K562 (cell line): Measurements from ENCODE around the gene RUVBL1. TPM values are rescaled to one million over a fixed set of nuclear protein-coding genes. Genes with fewer than 3 reads are reported as not detected.

ENCODE experiments used
- ATAC-seq: fragments of 200-7000 bp; cut with Tn5 transposase; 3 replicates; pipeline ENCODE4 v1.9.1; 2020; ENCODE audit warnings: moderate library complexity
- BruUV-seq: library from RNA; stranded (reverse); fragments of 400-500 nt; replicated peaks from 2 replicates; lab custom pipeline; 2021; lab: Mats Ljungman, UMichigan
- CTCF ChIA-PET: fragments of 300-600 bp; formaldehyde crosslinking; extraction: SDS; loops from one replicate; lab custom pipeline; 2021; ENCODE audit warnings: low intra/inter-chr PET ratio; lab: Yijun Ruan, JAX
- POLR2A ChIA-PET: fragments of 300-600, 350-650 bp; sonication (Branson Sonifier 250); formaldehyde crosslinking; extraction: SDS; loops from one replicate; lab custom pipeline; 2021; ENCODE audit warnings: antibody characterized with exemption, inconsistent platforms; lab: Yijun Ruan, JAX
- DNase-seq, 4 experiments: peaks; one replicate each; pipeline versions ENCODE4 v3.0.0 to v3.0.0-alpha.2; 2011 to 2018; ENCODE audit warnings: low spot score in 3 of 4, mixed read lengths in 3 of 4; ENCODE audit errors: extremely low read depth in 1 of 4
- FAIRE-seq: peaks from 2 replicates; lab custom pipeline; 2011; peaks lifted over from hg19 to GRCh38; lab: Jason Lieb, UNC
- H2AFZ ChIP-seq: 2 replicates; pipeline ENCODE4 v1.6.0; 2011; ENCODE audit warnings: low read depth, low read length, control low read depth, inconsistent platforms
- H3K27ac ChIP-seq: fragments of 200-600 bp; 3 replicates; pipeline ENCODE4 v1.8.0; 2011; ENCODE audit warnings: low read depth, mild to moderate bottlenecking, control low read depth, inconsistent platforms, low read length, moderate library complexity, mixed read lengths; ENCODE audit errors: extremely low read depth
- H3K27me3 ChIP-seq, 2 experiments: fragments of 300-600 bp in 1 of 2; 2 replicates in 1 of 2; 3 replicates in 1 of 2; pipeline versions ENCODE4 v1.6.0 to v1.8.0; 2011; ENCODE audit warnings: inconsistent platforms in 2 of 2, low read length in 2 of 2, mild to moderate bottlenecking in 1 of 2, mixed read lengths in 1 of 2, moderate library complexity in 1 of 2; ENCODE audit not compliant: control insufficient read depth in 2 of 2, insufficient read depth in 2 of 2
- H3K36me3 ChIP-seq: fragments of 300-600 bp; 3 replicates; pipeline ENCODE4 v1.8.0; 2011; ENCODE audit warnings: mild to moderate bottlenecking, low read length, inconsistent platforms; ENCODE audit not compliant: control insufficient read depth, insufficient read depth
- H3K4me1 ChIP-seq, 2 experiments: fragments of 200-600 bp in 1 of 2; replicated peaks in 1 of 2; 2 replicates in 1 of 2; 3 replicates in 1 of 2; pipeline versions ENCODE4 v1.5.1 to v1.8.0; 2011; ENCODE audit warnings: inconsistent platforms in 2 of 2, low read length in 2 of 2, mild to moderate bottlenecking in 1 of 2, mixed read lengths in 1 of 2, moderate library complexity in 1 of 2; ENCODE audit not compliant: control insufficient read depth in 2 of 2, insufficient read depth in 2 of 2
- H3K4me2 ChIP-seq: 2 replicates; pipeline ENCODE4 v1.6.1; 2011; ENCODE audit warnings: low read length, control low read depth, inconsistent platforms, mixed read lengths; ENCODE audit not compliant: insufficient read depth
- H3K4me3 ChIP-seq: fragments of 200-600 bp; sonication (generic), shearing (Covaris generic); 2 replicates; pipeline ENCODE4 v1.5.1; 2016; ENCODE audit warnings: control low read depth, inconsistent platforms
- H3K79me2 ChIP-seq: fragments of 200-600 bp; 3 replicates; pipeline ENCODE4 v1.8.0; 2011; ENCODE audit warnings: low read length, inconsistent platforms; ENCODE audit not compliant: control insufficient read depth, insufficient read depth
- H3K9ac ChIP-seq, 2 experiments: 2 replicates each; pipeline versions ENCODE4 v1.6.0 to v1.6.1; 2011; ENCODE audit warnings: low read depth in 2 of 2, low read length in 2 of 2, control low read depth in 1 of 2, inconsistent platforms in 1 of 2, mild to moderate bottlenecking in 1 of 2, mixed read lengths in 1 of 2; ENCODE audit not compliant: insufficient read depth in 1 of 2
- H3K9me1 ChIP-seq: one replicate; pipeline ENCODE4 v1.6.0; 2011; ENCODE audit warnings: inconsistent platforms, mild to moderate bottlenecking, low read length, moderate library complexity; ENCODE audit not compliant: control insufficient read depth, insufficient read depth
- H3K9me3 ChIP-seq: replicated peaks from 2 replicates; pipeline ENCODE4 v1.5.1; 2011; ENCODE audit warnings: low read depth, low read length, inconsistent platforms; ENCODE audit not compliant: control insufficient read depth, insufficient read depth
- H4K20me1 ChIP-seq: replicated peaks from 2 replicates; pipeline ENCODE4 v1.6.1; 2011; ENCODE audit warnings: low read length, inconsistent platforms, mixed read lengths; ENCODE audit not compliant: control insufficient read depth, insufficient read depth
- BMI1 ChIP-seq: fragments of 150-350 bp; IDR thresholded peaks from 2 replicates; pipeline ENCODE4 v1.6.1; 2014; ENCODE audit warnings: low read length
- EP400 ChIP-seq: fragments of 450-650 bp; IDR thresholded peaks from 2 replicates; pipeline ENCODE4 v1.6.1; 2017; ENCODE audit warnings: antibody characterized with exemption, mild to moderate bottlenecking, moderate library complexity
- GTF2F1 ChIP-seq: IDR thresholded peaks from 2 replicates; pipeline ENCODE4 v1.6.1; 2011; ENCODE audit warnings: low read depth, low read length, improper control_type of control experiment
- HMG20B ChIP-seq: fragments of 250-450 bp; sonication (Bioruptor Pico); IDR thresholded peaks from 2 replicates; pipeline ENCODE4 v1.5.0; 2021; ENCODE audit warnings: mild to moderate bottlenecking
- MYBL2 ChIP-seq, 2 experiments: fragments of 450-650 bp in 1 of 2; sonication (generic) in 1 of 2; formaldehyde crosslinking in 1 of 2; IDR thresholded peaks; 2 replicates each; pipeline versions ENCODE4 v1.6.1 to v1.8.1; 2017 to 2022; ENCODE audit warnings: borderline replicate concordance in 1 of 2, inconsistent platforms in 1 of 2, low read depth in 1 of 2, mild to moderate bottlenecking in 1 of 2, missing genetic modification reagents in 1 of 2, moderate library complexity in 1 of 2
- NCOA1 ChIP-seq: fragments of 450-650 bp; IDR thresholded peaks from 2 replicates; pipeline ENCODE4 v1.6.1; 2016; ENCODE audit warnings: low read depth
- NCOA2 ChIP-seq, 2 experiments: fragments of 450-650 bp; IDR thresholded peaks; 2 replicates each; pipeline ENCODE4 v1.6.1; 2018; ENCODE audit warnings: mild to moderate bottlenecking in 2 of 2, moderate library complexity in 1 of 2; ENCODE audit not compliant: partially characterized antibody in 2 of 2
- NCOA4 ChIP-seq: fragments of 450-650 bp; IDR thresholded peaks from 2 replicates; pipeline ENCODE4 v1.6.1; 2018; ENCODE audit warnings: mild to moderate bottlenecking; ENCODE audit not compliant: partially characterized antibody
- NRF1 ChIP-seq, 2 experiments: fragments of 450-650 bp; IDR thresholded peaks in 1 of 2; conservative IDR thresholded peaks in 1 of 2; 2 replicates each; pipeline ENCODE4 v1.6.1; 2014; ENCODE audit warnings: mild to moderate bottlenecking in 2 of 2
- POLR3G ChIP-seq: IDR thresholded peaks from 2 replicates; pipeline ENCODE4 v1.6.1; 2011; ENCODE audit not compliant: insufficient read length, insufficient replicate concordance; ENCODE audit errors: extremely low read depth
- ZKSCAN8 ChIP-seq: fragments of 200-800 bp; sonication (Bioruptor generic); IDR thresholded peaks from 2 replicates; pipeline ENCODE4 v1.6.1; 2016; ENCODE audit warnings: missing genetic modification characterization, missing compliant biosample characterization
- WGBS: fragments of 100-300 bp; shearing (Covaris generic); methylation state at CpG from one replicate; pipeline ENCODE4 v1.1.6; 2016; ENCODE audit warnings: low coverage, mixed read lengths; ENCODE audit not compliant: insufficient coverage; ENCODE audit errors: missing lambda C conversion rate; 5-methylcytosine and 5-hydroxymethylcytosine counted together
- in situ Hi-C: fragments of 300-500 bp; cut with MboI; formaldehyde crosslinking; loops from 4 replicates; pipeline ENCODE4 v1.15.0; 2018; ENCODE audit warnings: inconsistent platforms, mixed read lengths
- intact Hi-C: fragments of 100-400 bp; cut with micrococcal nuclease; formaldehyde crosslinking; loops from 2 replicates; pipeline ENCODE4 v1.14.2; 2022
- polyA plus RNA-seq, 8 experiments: library from polyadenylated mRNA; depleted of rRNA in 4 of 8; stranded (reverse) in 5 of 8; unstranded in 3 of 8; fragments of >200 nt; fragmentation: Nextera tagmentation in 2 of 8; fragmentation: Illumina TruSeq in 1 of 8; extraction: Ambion mirVana in 2 of 8; extraction: Trizol in 1 of 8; gene quantifications; 2 replicates each; pipeline versions ENCODE4 v1.2.1 to v1.2.3, GENCODE V29; 2011 to 2014; ENCODE audit warnings: inconsistent platforms in 1 of 8, missing spikeins in 1 of 8
- total RNA-seq, 7 experiments: library from RNA; depleted of rRNA in 6 of 7; stranded (reverse); fragments of >200 nt in 6 of 7; fragmentation: Illumina TruSeq in 2 of 7; extraction: Trizol in 2 of 7; gene quantifications; 2 replicates each; pipeline versions ENCODE4 v1.2.1 to v1.2.3, GENCODE V29; 2011 to 2021; ENCODE audit warnings: low replicate concordance in 1 of 7

RUVBL1 gene
- total and polyA plus RNA-seq, 9 of the 15 experiments (the other 6 are each of a cell fraction or from before 2014, with no cell fraction given) = 20.7 to 147 (median 113) TPM

- no peak for ATAC-seq
- Histone ChIP-seq H3K36me3 (no peaks in the 10 kb centered on the region; the same call in 2 of the 3 replicates), H3K4me3 (no peak overlapping the region), H3K9me3 (no peaks in the 10 kb centered on the region), H2AFZ (no peak overlapping the region), H3K4me2 (no peak overlapping the region), H3K9ac (no peak overlapping the region; a peak in 1 of 4 replicates), H3K4me1 (peaks cover 0 to 4% of the 10 kb centered on the region in 2 experiments; a peak in 1 of 5 replicates), H3K79me2 (no peaks in the 10 kb centered on the region; the same call in 2 of the 3 replicates), H3K27ac (no peak overlapping the region), H3K27me3 (no peaks in the 10 kb centered on the region), H4K20me1 (no peaks in the 10 kb centered on the region), H3K9me1 (no peaks in the 10 kb centered on the region)
- ChIA-PET POLR2A (interaction anchor here (0.7 kb wide), 1 partner anchor 220 kb away, joined by 3 read pairs; no protein-coding TSS in a partner anchor), CTCF (no interaction called here)
- intact Hi-C loops (no loop called here), in situ Hi-C loops (no loop called here)
- WGBS = 46% methylated on average over 4 of the region's 5 CpGs
- FAIRE-seq = no peak
- no peak for TF ChIP-seq EP400
- no peak for TF ChIP-seq HMG20B (CRISPR knock-in tag)
- TF ChIP-seq NRF1 (conservative IDR thresholded peaks at IDR 0.05 in 1 of 2, IDR thresholded peaks at IDR 0.05 in 1 of 2) = no peak
- no peak for TF ChIP-seq NCOA2 (IDR thresholded peaks at IDR 0.05; ENCODE audit: partially characterized antibody in 2 of 2)
- TF ChIP-seq GTF2F1 = no peak
- TF ChIP-seq POLR3G = no peak
- no peak for TF ChIP-seq BMI1
- TF ChIP-seq MYBL2 (IDR thresholded peaks at IDR 0.05; ENCODE audit: low read depth) = no peak
- no peak for TF ChIP-seq MYBL2 (CRISPR knock-in tag; IDR thresholded peaks at IDR 0.05; ENCODE audit: borderline replicate concordance)
- TF ChIP-seq ZKSCAN8 (CRISPR knock-in tag) = no peak
- no peak for TF ChIP-seq NCOA1
- no peak for TF ChIP-seq NCOA4
- DNase-seq = no peak
- BruUV-seq = no TSS peak
Observed at GRCh38 chr3:128167973-128168674, 44.5 kb upstream of the RUVBL1 start.
